H1 (cell line): ENCODE measurements around the gene PKMYT1.

Source experiments
- GTF2F1 ChIP-seq: IDR thresholded peaks from 2 replicates; pipeline ENCODE4 v1.6.1; 2012; ENCODE audit warnings: low read depth, low read length, improper control_type of control experiment, borderline replicate concordance
- RAD21 ChIP-seq, 2 experiments: IDR thresholded peaks in 1 of 2; conservative IDR thresholded peaks in 1 of 2; 2 replicates each; pipeline ENCODE4 v1.6.1; 2011; ENCODE audit warnings: low read depth in 2 of 2, low read length in 2 of 2, improper control_type of control experiment in 1 of 2, inconsistent platforms in 1 of 2, mild to moderate bottlenecking in 1 of 2, moderate library complexity in 1 of 2

- TF ChIP-seq GTF2F1, result no peak
- no peak for TF ChIP-seq RAD21 (IDR thresholded peaks at IDR 0.05 in 1 of 2, conservative IDR thresholded peaks at IDR 0.05 in 1 of 2; ENCODE audit: low read depth in 2 of 2, low read length in 2 of 2)
These were observed 55.1 kb downstream of the PKMYT1 start for GRCh38 chr16:2924901-2925755.
